RPMI8226 (cell line): ENCODE data around the gene C1S.
"Not testable (repeated sequence)": the region's sequence is repeated elsewhere in the genome, so short reads cannot be mapped to it uniquely, and the experiment has no call there.

ENCODE experiments used
- DNase-seq: peaks from one replicate; pipeline ENCODE4 v3.0.0-alpha.2; 2015

Gene C1S

GRCh38 chr12:7060353-7060954 is at the start of gene C1S:
C1S (plus strand) TSS chr12:7060718; CDS start chr12:7061913, 1,195 bp downstream.
- DNase-seq: no peak

GRCh38 chr12:7011398-7011797 is 49.1 kb upstream of the C1S start:
- DNase-seq: not testable (repeated sequence)

- no peak for DNase-seq
Measured at GRCh38 chr12:7012024-7012607, 48.4 kb upstream of the C1S start.

- DNase-seq: no peak
Measured at GRCh38 chr12:7013101-7013500, 47.4 kb upstream of the C1S start.

- no peak for DNase-seq
Measured at GRCh38 chr12:7015555-7016370, 44.8 kb upstream of the C1S start.

- DNase-seq: no peak
Measured at GRCh38 chr12:7016958-7017571, 43.5 kb upstream of the C1S start.

GRCh38 chr12:7017870-7018349 is 42.6 kb upstream of the C1S start:
- DNase-seq: peak; percentile 56

GRCh38 chr12:7018350-7019042 is 42.0 kb upstream of the C1S start, which contains the start of gene LPCAT3:
LPCAT3 (minus strand) TSS chr12:7018476; CDS start chr12:7018424, 52 bp downstream.
- DNase-seq: peak; percentile 98

- DNase-seq: no peak
Measured at GRCh38 chr12:7019043-7019569, 41.4 kb upstream of the C1S start.

GRCh38 chr12:7021956-7022355 is 38.6 kb upstream of the C1S start:
- no peak for DNase-seq

GRCh38 chr12:7023114-7023513 is 37.4 kb upstream of the C1S start:
- DNase-seq: no peak

- no peak for DNase-seq
Measured at GRCh38 chr12:7026854-7027253, 33.7 kb upstream of the C1S start.

GRCh38 chr12:7031306-7031705 is 29.2 kb upstream of the C1S start:
- DNase-seq: no peak

- no peak for DNase-seq
Measured at GRCh38 chr12:7032990-7033389, 27.5 kb upstream of the C1S start.

- no peak for DNase-seq
Measured at GRCh38 chr12:7034464-7034863, 26.1 kb upstream of the C1S start.

- no peak for DNase-seq
Measured at GRCh38 chr12:7035463-7035862, 25.1 kb upstream of the C1S start.

- not testable (repeated sequence) for DNase-seq
Measured at GRCh38 chr12:7037411-7037810, 23.1 kb upstream of the C1S start.

GRCh38 chr12:7038591-7038990 is 21.9 kb upstream of the C1S start:
- no peak for DNase-seq

- no peak for DNase-seq
Measured at GRCh38 chr12:7039403-7039802, 21.1 kb upstream of the C1S start.

- DNase-seq: peak; percentile 32
Measured at GRCh38 chr12:7042842-7043241, 17.7 kb upstream of the C1S start.

GRCh38 chr12:7045913-7046312 is 14.6 kb upstream of the C1S start:
- DNase-seq: no peak

GRCh38 chr12:7046383-7047105 is 14.0 kb upstream of the C1S start:
- no peak for DNase-seq
